SU-DHL-6 (cell line): ENCODE results near the gene RTP1.

Experiments used
- H2AFZ ChIP-seq: fragments of 200-600 bp; sonication (generic); 2 replicates; pipeline ENCODE4 v1.6.1; 2014; ENCODE audit warnings: low read depth, mild to moderate bottlenecking, moderate library complexity, mixed read lengths, antibody characterized with exemption, low read length; ENCODE audit not compliant: severe bottlenecking
- H3F3A ChIP-seq: fragments of 200-600 bp; shearing (Covaris generic); 2 replicates; pipeline ENCODE4 v1.6.0; 2016; ENCODE audit warnings: antibody characterized with exemption, mild to moderate bottlenecking; ENCODE audit not compliant: insufficient read depth
- H3K27ac ChIP-seq: fragments of 200-600 bp; sonication (generic); 2 replicates; pipeline ENCODE4 v1.5.1; 2016; ENCODE audit warnings: low read depth, mild to moderate bottlenecking, low read length, moderate library complexity, mixed read lengths
- H3K27me3 ChIP-seq: fragments of 200-600 bp; sonication (generic), shearing (Covaris generic); 2 replicates; pipeline ENCODE4 v1.6.0; 2014; ENCODE audit warnings: mild to moderate bottlenecking, low read length
- H3K36me3 ChIP-seq: fragments of 200-600 bp; sonication (generic); 2 replicates; pipeline ENCODE4 v1.6.1; 2014; ENCODE audit warnings: mild to moderate bottlenecking, low read length, mixed read lengths
- H3K4me2 ChIP-seq: fragments of 300-600, 200-600 bp; shearing (Covaris generic), sonication (generic); 2 replicates; pipeline ENCODE4 v1.6.0; 2014; ENCODE audit warnings: low read length, low read depth, mild to moderate bottlenecking; ENCODE audit not compliant: poor library complexity, severe bottlenecking
- H3K4me3 ChIP-seq: fragments of 200-600 bp; sonication (generic); 2 replicates; pipeline ENCODE4 v1.5.1; 2014; ENCODE audit warnings: antibody characterized with exemption, low read length, mild to moderate bottlenecking, mixed read lengths; ENCODE audit not compliant: insufficient read depth, poor library complexity, severe bottlenecking
- H3K79me2 ChIP-seq: fragments of 200-600 bp; sonication (generic); 2 replicates; pipeline ENCODE4 v1.6.1; 2014; ENCODE audit warnings: mild to moderate bottlenecking, low read length, moderate library complexity; ENCODE audit not compliant: insufficient read depth
- H3K9ac ChIP-seq: fragments of 200-600 bp; sonication (generic); 2 replicates; pipeline ENCODE4 v1.7.0; 2014; ENCODE audit warnings: mild to moderate bottlenecking, low read length
- H3K9me2 ChIP-seq: fragments of 200-600 bp; sonication (generic); replicated peaks from 2 replicates; pipeline ENCODE4 v1.6.1; 2014; ENCODE audit warnings: low read length; ENCODE audit not compliant: insufficient read depth
- H3K9me3 ChIP-seq: fragments of 200-600 bp; sonication (generic); 2 replicates; pipeline ENCODE4 v1.6.1; 2014; ENCODE audit warnings: low read length, mixed read lengths; ENCODE audit not compliant: insufficient read depth
- H4K20me1 ChIP-seq: fragments of 200-600 bp; sonication (generic); 2 replicates; pipeline ENCODE4 v1.6.1; 2014; ENCODE audit warnings: low read depth, mild to moderate bottlenecking, antibody characterized with exemption, low read length, moderate library complexity, mixed read lengths
- EZH2phosphoT487 ChIP-seq: fragments of 200-600 bp; sonication (generic), shearing (Covaris generic); conservative IDR thresholded peaks from 2 replicates; pipeline ENCODE4 v1.6.1; 2018; ENCODE audit warnings: mild to moderate bottlenecking, antibody characterized with exemption, low read length, moderate library complexity, mixed read lengths
- TF ChIP-seq, protein P1 (sequence below): fragments of 200-600 bp; sonication (generic); IDR thresholded peaks from one replicate; pipeline ENCODE4 v1.5.1; 2017; ENCODE audit warnings: antibody characterized with exemption, mild to moderate bottlenecking, low read length, moderate library complexity; ENCODE audit not compliant: insufficient read depth, poor library complexity, severe bottlenecking

RTP1 gene

DNA sequence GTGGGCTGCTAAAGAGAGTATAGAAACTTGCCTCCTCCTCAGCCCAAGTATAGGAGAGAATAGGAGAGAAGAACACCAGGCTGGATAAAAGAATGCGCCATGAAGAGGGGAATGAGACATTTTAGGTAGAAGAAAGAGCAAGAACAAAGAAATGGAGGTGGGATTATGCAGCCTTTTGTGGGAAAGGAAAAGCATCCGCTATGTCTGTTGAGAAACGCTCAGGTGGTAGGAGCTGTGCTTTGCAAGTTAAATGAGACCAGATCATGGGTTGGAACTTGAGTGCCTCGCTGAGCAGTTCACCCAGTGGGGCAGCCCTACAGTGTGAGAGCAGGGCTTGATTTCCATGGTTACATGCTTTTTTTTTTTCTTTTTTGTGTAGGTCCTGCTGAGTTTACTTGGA lies 11.5 kb upstream of the RTP1 start:
- Histone ChIP-seq H3K9me3 (no peaks in the 10 kb centered on the region), H3K9ac (no peak overlapping the region), H4K20me1 (no peaks in the 10 kb centered on the region), H2AFZ (no peak overlapping the region), H3K79me2 (no peaks in the 10 kb centered on the region), H3K27me3 (no peaks in the 10 kb centered on the region), H3K4me2 (no peak overlapping the region), H3K9me2 (no peaks in the 10 kb centered on the region), H3K36me3 (no peaks in the 10 kb centered on the region), H3K4me3 (no peak overlapping the region), H3K27ac (no peak overlapping the region), H3F3A (no peaks in the 10 kb centered on the region)
- TF ChIP-seq, protein P1, sequence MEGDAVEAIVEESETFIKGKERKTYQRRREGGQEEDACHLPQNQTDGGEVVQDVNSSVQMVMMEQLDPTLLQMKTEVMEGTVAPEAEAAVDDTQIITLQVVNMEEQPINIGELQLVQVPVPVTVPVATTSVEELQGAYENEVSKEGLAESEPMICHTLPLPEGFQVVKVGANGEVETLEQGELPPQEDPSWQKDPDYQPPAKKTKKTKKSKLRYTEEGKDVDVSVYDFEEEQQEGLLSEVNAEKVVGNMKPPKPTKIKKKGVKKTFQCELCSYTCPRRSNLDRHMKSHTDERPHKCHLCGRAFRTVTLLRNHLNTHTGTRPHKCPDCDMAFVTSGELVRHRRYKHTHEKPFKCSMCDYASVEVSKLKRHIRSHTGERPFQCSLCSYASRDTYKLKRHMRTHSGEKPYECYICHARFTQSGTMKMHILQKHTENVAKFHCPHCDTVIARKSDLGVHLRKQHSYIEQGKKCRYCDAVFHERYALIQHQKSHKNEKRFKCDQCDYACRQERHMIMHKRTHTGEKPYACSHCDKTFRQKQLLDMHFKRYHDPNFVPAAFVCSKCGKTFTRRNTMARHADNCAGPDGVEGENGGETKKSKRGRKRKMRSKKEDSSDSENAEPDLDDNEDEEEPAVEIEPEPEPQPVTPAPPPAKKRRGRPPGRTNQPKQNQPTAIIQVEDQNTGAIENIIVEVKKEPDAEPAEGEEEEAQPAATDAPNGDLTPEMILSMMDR = no peak
- TF ChIP-seq EZH2phosphoT487 = no peak

DNA sequence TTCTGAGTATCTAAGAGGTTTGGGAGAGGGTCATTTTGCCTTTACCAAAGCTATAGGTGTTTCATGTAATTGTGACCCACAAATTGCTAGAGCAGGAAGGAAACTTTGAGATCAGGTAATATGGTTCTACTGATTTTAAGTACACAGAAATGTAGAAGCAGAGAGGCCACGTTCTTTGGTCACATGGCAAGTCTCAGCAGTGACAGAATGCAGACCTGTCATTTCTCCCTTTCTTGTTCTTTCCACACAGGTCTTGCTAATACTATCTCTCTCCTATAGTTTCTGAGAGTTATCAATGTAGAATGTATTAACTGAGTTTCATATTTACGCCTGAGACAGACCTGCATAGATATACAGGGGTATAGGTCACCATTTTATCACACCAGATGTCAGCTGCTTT lies 10.9 kb upstream of the RTP1 start:
- H2AFZ ChIP-seq = no peak overlapping the region
- H3F3A ChIP-seq = no peaks in the 10 kb centered on the region
- H3K79me2 ChIP-seq = no peaks in the 10 kb centered on the region
- no peaks in the 10 kb centered on the region for H3K9me2 ChIP-seq
- H3K4me3 ChIP-seq = no peak overlapping the region
- H3K9me3 ChIP-seq = no peaks in the 10 kb centered on the region
- no peak overlapping the region for H3K4me2 ChIP-seq
- H3K36me3 ChIP-seq = no peaks in the 10 kb centered on the region
- H3K27ac ChIP-seq = no peak overlapping the region
- no peaks in the 10 kb centered on the region for H3K27me3 ChIP-seq
- no peak overlapping the region for H3K9ac ChIP-seq
- no peaks in the 10 kb centered on the region for H4K20me1 ChIP-seq
- TF ChIP-seq EZH2phosphoT487 = no peak
- TF ChIP-seq, protein P1 = no peak

DNA sequence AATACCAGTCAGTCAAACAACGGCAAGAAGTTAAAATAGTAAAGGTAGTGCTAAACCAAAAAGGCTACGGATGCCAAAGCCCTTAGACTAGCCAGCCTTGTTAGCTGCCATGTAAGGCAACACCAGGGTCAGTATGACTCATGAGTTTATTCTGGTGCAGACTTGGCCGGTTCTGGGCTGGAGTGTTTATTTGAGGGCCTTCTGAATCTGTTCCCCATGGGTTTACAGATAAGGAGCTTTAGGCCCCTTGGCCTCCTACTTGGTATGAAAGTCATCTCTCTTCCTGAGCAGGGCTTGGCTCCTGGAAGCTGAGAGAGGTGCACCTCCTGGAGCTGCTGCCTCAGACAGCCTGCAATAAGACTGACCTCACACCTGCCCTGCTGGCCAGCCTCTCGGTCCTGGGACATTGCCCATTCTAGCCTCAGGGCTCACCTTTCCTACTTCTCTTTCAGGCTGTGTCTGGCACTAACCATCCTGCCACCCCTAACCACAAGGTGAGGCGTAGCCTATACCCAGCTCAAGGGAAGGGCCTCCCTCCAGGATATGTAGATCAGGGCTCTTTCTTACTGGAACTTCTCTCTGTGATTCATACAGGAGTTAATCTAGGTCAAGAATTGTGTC lies 10.4 kb upstream of the RTP1 start:
- Histone ChIP-seq H3K9ac (no peak overlapping the region), H2AFZ (no peak overlapping the region), H3K9me3 (no peaks in the 10 kb centered on the region), H3K79me2 (no peaks in the 10 kb centered on the region), H4K20me1 (no peaks in the 10 kb centered on the region), H3K4me2 (no peak overlapping the region), H3K27me3 (no peaks in the 10 kb centered on the region), H3F3A (no peaks in the 10 kb centered on the region), H3K9me2 (no peaks in the 10 kb centered on the region), H3K4me3 (no peak overlapping the region), H3K36me3 (no peaks in the 10 kb centered on the region), H3K27ac (no peak overlapping the region)
- TF ChIP-seq, protein P1 = no peak
- no peak for TF ChIP-seq EZH2phosphoT487
